Caco-2 (cell line): Measurements from ENCODE around the gene SLC9A3. TPM values are rescaled to one million over a fixed set of nuclear protein-coding genes. Genes with fewer than 3 reads are reported as not detected.

Source experiments
- BruUV-seq: library from RNA; stranded (reverse); fragments of 400-500 nt; replicated peaks from 2 replicates; lab custom pipeline; 2021; lab: Mats Ljungman, UMichigan
- CTCF ChIA-PET: fragments of 300-600 bp; sonication (Branson Sonifier 250); formaldehyde crosslinking; loops from one replicate; lab custom pipeline; 2022; ENCODE audit warnings: antibody characterized with exemption; lab: Charles Lee
- POLR2A ChIA-PET: fragments of 300-600 bp; sonication (Branson Sonifier 250); formaldehyde crosslinking; loops from one replicate; lab custom pipeline; 2022; ENCODE audit warnings: antibody characterized with exemption; lab: Charles Lee
- DNase-seq, 2 experiments: peaks; one replicate each; pipeline versions ENCODE4 v3.0.0 to v3.0.0-alpha.2; 2020 to 2022
- H3K27me3 ChIP-seq: replicated peaks from 2 replicates; pipeline ENCODE4 v1.6.0; 2011; ENCODE audit warnings: low read length; ENCODE audit not compliant: control insufficient read depth, insufficient read depth
- H3K36me3 ChIP-seq: 2 replicates; pipeline ENCODE4 v1.5.1; 2011; ENCODE audit warnings: low read length; ENCODE audit not compliant: control insufficient read depth, insufficient read depth
- H3K4me1 ChIP-seq: fragments of 250-450 bp; sonication (Bioruptor Pico); 2 replicates; pipeline ENCODE4 v1.5.1; 2020; ENCODE audit warnings: mild to moderate bottlenecking
- H3K4me3 ChIP-seq: 2 replicates; pipeline ENCODE4 v1.5.1; 2011; ENCODE audit warnings: low read depth, mild to moderate bottlenecking, control low read depth, low read length
- H3K9me3 ChIP-seq: fragments of 250-450 bp; sonication (Bioruptor Pico); 2 replicates; pipeline ENCODE4 v1.5.1; 2020; ENCODE audit warnings: mild to moderate bottlenecking, moderate library complexity
- H3K27ac Mint-ChIP-seq: one replicate; pipeline ENCODE4 v1.8.0; 2022; ENCODE audit warnings: mixed read lengths; ENCODE audit not compliant: unreplicated experiment
- H3K27me3 Mint-ChIP-seq: one replicate; pipeline ENCODE4 v1.8.0; 2022; ENCODE audit warnings: mixed read lengths; ENCODE audit not compliant: insufficient read depth, unreplicated experiment
- H3K36me3 Mint-ChIP-seq: one replicate; pipeline ENCODE4 v1.8.0; 2022; ENCODE audit warnings: mild to moderate bottlenecking, mixed read lengths; ENCODE audit not compliant: insufficient read depth, unreplicated experiment
- H3K4me1 Mint-ChIP-seq: one replicate; pipeline ENCODE4 v1.8.0; 2022; ENCODE audit warnings: low read depth, mixed read lengths; ENCODE audit not compliant: unreplicated experiment
- H3K4me3 Mint-ChIP-seq: one replicate; pipeline ENCODE4 v1.8.0; 2022; ENCODE audit warnings: mild to moderate bottlenecking, moderate library complexity, mixed read lengths; ENCODE audit not compliant: unreplicated experiment
- H3K9me3 Mint-ChIP-seq: one replicate; pipeline ENCODE4 v1.8.0; 2022; ENCODE audit warnings: mixed read lengths; ENCODE audit not compliant: unreplicated experiment
- CTCF ChIP-seq, 2 experiments: fragments of 200-600 bp in 1 of 2; IDR thresholded peaks; 1 replicate in 1 of 2; 2 replicates in 1 of 2; pipeline versions ENCODE4 v1.5.1 to v1.8.0; 2011 to 2022; ENCODE audit warnings: antibody characterized with exemption in 1 of 2, control low read depth in 1 of 2, inconsistent platforms in 1 of 2, low read depth in 1 of 2, low read length in 1 of 2, mild to moderate bottlenecking in 1 of 2, moderate library complexity in 1 of 2; ENCODE audit not compliant: insufficient read depth in 1 of 2, severe bottlenecking in 1 of 2, unreplicated experiment in 1 of 2
- intact Hi-C: fragments of 100-400 bp; cut with micrococcal nuclease; formaldehyde crosslinking; loops from one replicate; pipeline ENCODE4 v1.10.0; 2022; ENCODE audit not compliant: unreplicated experiment
- total RNA-seq: library from RNA; stranded (reverse); gene quantifications from 2 replicates; pipeline ENCODE4 v1.2.3, GENCODE V29; 2022

Gene SLC9A3
- total RNA-seq, 1 experiment from 2014 or later = 3.4 TPM

- Mint-ChIP-seq H3K9me3 (no peaks in the 10 kb centered on the region), H3K27me3 (no peaks in the 10 kb centered on the region), H3K4me3 (no peak overlapping the region), H3K4me1 (no peaks in the 10 kb centered on the region), H3K27ac (no peak overlapping the region), H3K36me3 (peaks cover 42% of the 10 kb centered on the region)
- no TSS peak for BruUV-seq
- H3K27me3 ChIP-seq = no peaks in the 10 kb centered on the region
- no peak overlapping the region for H3K4me3 ChIP-seq
- peaks cover 4% of the 10 kb centered on the region for H3K36me3 ChIP-seq
- POLR2A ChIA-PET = no interaction called here
- DNase-seq = no peak
- no peak for TF ChIP-seq CTCF (IDR thresholded peaks at IDR 0.05; ENCODE audit: insufficient read depth in 1 of 2, low read depth in 1 of 2, low read length in 1 of 2, severe bottlenecking in 1 of 2, unreplicated experiment in 1 of 2)
- intact Hi-C loops = no loop called here
- H3K4me1 ChIP-seq = peaks cover 7% of the 10 kb centered on the region; the same call in 1 of the 2 replicates
- no peaks in the 10 kb centered on the region for H3K9me3 ChIP-seq
- CTCF ChIA-PET = interaction anchor here (0.7 kb wide), 1 partner anchor 48 kb away, joined by 3 read pairs; no protein-coding TSS in a partner anchor
Measured at GRCh38 chr5:462051-462481, 62.2 kb downstream of the SLC9A3 start.

GRCh38 chr5:460273-460625, 64.0 kb downstream of the SLC9A3 start:
- H3K4me1 ChIP-seq = peaks cover 7% of the 10 kb centered on the region; the same call in 1 of the 2 replicates
- TF ChIP-seq CTCF (IDR thresholded peaks at IDR 0.05; ENCODE audit: insufficient read depth in 1 of 2, low read depth in 1 of 2, low read length in 1 of 2, severe bottlenecking in 1 of 2, unreplicated experiment in 1 of 2) = no peak
- no peaks in the 10 kb centered on the region for H3K9me3 ChIP-seq
- no TSS peak for BruUV-seq
- no peaks in the 10 kb centered on the region for H3K27me3 Mint-ChIP-seq
- peaks cover 54% of the 10 kb centered on the region for H3K36me3 Mint-ChIP-seq
- DNase-seq = no peak
- no peaks in the 10 kb centered on the region for H3K9me3 Mint-ChIP-seq
- H3K4me3 ChIP-seq = no peak overlapping the region
- POLR2A ChIA-PET = no interaction called here
- no peaks in the 10 kb centered on the region for H3K27me3 ChIP-seq
- CTCF ChIA-PET = no interaction called here
- peaks cover 4% of the 10 kb centered on the region for H3K36me3 ChIP-seq
- no peaks in the 10 kb centered on the region for H3K4me1 Mint-ChIP-seq
- intact Hi-C loops = no loop called here
- H3K27ac Mint-ChIP-seq = no peak overlapping the region
- H3K4me3 Mint-ChIP-seq = no peak overlapping the region

GRCh38 chr5:459562-460272, 64.5 kb downstream of the SLC9A3 start:
- Histone ChIP-seq H3K4me1 (peaks cover 7% of the 10 kb centered on the region; the same call in 1 of the 2 replicates), H3K36me3 (peaks cover 4% of the 10 kb centered on the region), H3K4me3 (no peak overlapping the region), H3K27me3 (no peaks in the 10 kb centered on the region), H3K9me3 (no peaks in the 10 kb centered on the region)
- Mint-ChIP-seq H3K9me3 (no peaks in the 10 kb centered on the region), H3K27ac (no peak overlapping the region), H3K36me3 (peaks cover 54% of the 10 kb centered on the region), H3K27me3 (no peaks in the 10 kb centered on the region), H3K4me1 (no peaks in the 10 kb centered on the region), H3K4me3 (no peak overlapping the region)
- ChIA-PET CTCF (no interaction called here), POLR2A (no interaction called here)
- BruUV-seq = no TSS peak
- no peak for DNase-seq
- TF ChIP-seq CTCF (IDR thresholded peaks at IDR 0.05; ENCODE audit: insufficient read depth in 1 of 2, low read depth in 1 of 2, low read length in 1 of 2, severe bottlenecking in 1 of 2, unreplicated experiment in 1 of 2) = no peak
- intact Hi-C loops = no loop called here
